Kidney epithelial cell (primary cell): ENCODE measurements around the gene SLCO3A1. TPM values are rescaled to one million over a fixed set of nuclear protein-coding genes. Genes with fewer than 3 reads are reported as not detected.

Source experiments
- DNase-seq: peaks from one replicate; pipeline ENCODE4 v3.0.0-alpha.2; 2010; ENCODE audit warnings: low read depth
- H3K27me3 ChIP-seq: 2 replicates; pipeline ENCODE4 v1.6.0; 2011; ENCODE audit warnings: low read length; ENCODE audit not compliant: control insufficient read depth, insufficient read depth
- H3K36me3 ChIP-seq: 2 replicates; pipeline ENCODE4 v1.5.1; 2011; ENCODE audit warnings: low read length; ENCODE audit not compliant: control insufficient read depth, insufficient read depth
- H3K4me3 ChIP-seq: 2 replicates; pipeline ENCODE4 v1.5.1; 2011; ENCODE audit warnings: low read depth, mild to moderate bottlenecking, control low read depth, low read length
- total RNA-seq: library from RNA; depleted of rRNA; stranded (reverse); fragments of >200 nt; gene quantifications from 2 replicates; pipeline ENCODE4 v1.2.3, GENCODE V29; 2015
- TF ChIP-seq, protein P1 (sequence below): IDR thresholded peaks from 2 replicates; pipeline ENCODE4 v1.5.1; 2011; ENCODE audit warnings: mild to moderate bottlenecking, moderate library complexity, low read length, control low read depth, inconsistent platforms; ENCODE audit not compliant: insufficient read depth, poor library complexity, severe bottlenecking

SLCO3A1 gene
- total RNA-seq, 1 donor from 2014 or later = 3.1 TPM

DNA sequence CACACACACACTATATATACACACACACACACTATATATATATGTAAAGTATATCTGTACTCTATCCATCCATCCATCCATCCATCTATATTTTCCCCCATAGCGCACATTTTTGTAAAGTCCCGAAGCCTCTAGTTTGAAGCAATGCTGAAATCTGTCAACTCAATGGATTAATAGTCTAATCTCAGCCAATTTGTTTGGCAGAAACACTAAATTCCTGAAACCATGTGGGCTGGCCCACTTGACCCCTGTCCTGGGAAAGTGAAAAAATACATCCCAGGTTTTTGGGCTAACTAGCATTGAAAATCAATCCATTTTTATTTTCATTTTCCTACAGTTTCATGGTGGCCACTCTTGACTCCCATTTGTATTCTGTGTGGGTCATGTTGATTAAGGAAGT, 166.7 kb downstream of the SLCO3A1 start:
- Histone ChIP-seq H3K4me3 (no peak overlapping the region), H3K27me3 (no peaks in the 10 kb centered on the region), H3K36me3 (no peaks in the 10 kb centered on the region)
- no peak for DNase-seq
- TF ChIP-seq, protein P1, sequence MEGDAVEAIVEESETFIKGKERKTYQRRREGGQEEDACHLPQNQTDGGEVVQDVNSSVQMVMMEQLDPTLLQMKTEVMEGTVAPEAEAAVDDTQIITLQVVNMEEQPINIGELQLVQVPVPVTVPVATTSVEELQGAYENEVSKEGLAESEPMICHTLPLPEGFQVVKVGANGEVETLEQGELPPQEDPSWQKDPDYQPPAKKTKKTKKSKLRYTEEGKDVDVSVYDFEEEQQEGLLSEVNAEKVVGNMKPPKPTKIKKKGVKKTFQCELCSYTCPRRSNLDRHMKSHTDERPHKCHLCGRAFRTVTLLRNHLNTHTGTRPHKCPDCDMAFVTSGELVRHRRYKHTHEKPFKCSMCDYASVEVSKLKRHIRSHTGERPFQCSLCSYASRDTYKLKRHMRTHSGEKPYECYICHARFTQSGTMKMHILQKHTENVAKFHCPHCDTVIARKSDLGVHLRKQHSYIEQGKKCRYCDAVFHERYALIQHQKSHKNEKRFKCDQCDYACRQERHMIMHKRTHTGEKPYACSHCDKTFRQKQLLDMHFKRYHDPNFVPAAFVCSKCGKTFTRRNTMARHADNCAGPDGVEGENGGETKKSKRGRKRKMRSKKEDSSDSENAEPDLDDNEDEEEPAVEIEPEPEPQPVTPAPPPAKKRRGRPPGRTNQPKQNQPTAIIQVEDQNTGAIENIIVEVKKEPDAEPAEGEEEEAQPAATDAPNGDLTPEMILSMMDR = no peak

DNA sequence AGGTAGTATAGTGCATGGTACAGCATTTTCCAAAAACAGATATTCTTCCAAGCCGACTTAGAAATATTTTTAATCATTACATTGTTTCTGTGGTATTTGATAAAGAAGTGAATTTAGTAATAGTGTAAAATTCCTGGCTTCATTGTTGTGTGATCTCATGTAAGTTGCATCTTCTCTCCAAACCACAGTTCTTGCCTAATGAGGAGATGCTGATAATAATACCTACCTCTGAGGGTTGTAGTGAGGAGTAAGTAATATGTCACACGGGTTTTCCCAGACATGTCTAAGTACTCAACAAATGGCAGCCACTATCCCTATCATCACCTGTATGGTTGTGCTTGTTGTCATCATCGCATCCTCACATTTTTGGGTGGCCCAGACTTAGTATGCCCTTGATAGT, 167.3 kb downstream of the SLCO3A1 start:
- Histone ChIP-seq H3K4me3 (no peak overlapping the region), H3K36me3 (no peaks in the 10 kb centered on the region), H3K27me3 (no peaks in the 10 kb centered on the region)
- no peak for DNase-seq
- TF ChIP-seq, protein P1 = no peak

DNA sequence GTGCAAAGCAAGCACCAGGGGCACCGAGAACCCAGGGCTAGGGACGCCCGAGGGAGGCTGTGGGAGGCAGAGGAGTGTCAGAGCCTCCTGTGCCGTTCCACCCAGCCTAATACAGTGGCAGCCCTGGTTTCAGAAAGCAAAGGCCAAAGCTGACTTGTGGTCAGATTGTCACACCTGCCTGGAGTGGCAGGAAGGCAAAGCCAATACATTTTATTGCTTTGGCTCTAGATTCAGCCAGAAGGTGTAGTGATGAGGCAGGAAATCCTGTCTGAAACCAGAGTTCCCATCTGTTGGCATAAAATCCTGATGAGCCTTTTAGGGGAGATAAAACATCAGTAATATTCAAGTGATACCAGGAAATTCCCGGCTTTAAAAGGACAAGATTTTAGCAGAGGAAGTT, 168.3 kb downstream of the SLCO3A1 start:
- TF ChIP-seq, protein P1 = no peak
- Histone ChIP-seq H3K4me3 (no peak overlapping the region), H3K36me3 (no peaks in the 10 kb centered on the region), H3K27me3 (no peaks in the 10 kb centered on the region)
- DNase-seq = no peak

DNA sequence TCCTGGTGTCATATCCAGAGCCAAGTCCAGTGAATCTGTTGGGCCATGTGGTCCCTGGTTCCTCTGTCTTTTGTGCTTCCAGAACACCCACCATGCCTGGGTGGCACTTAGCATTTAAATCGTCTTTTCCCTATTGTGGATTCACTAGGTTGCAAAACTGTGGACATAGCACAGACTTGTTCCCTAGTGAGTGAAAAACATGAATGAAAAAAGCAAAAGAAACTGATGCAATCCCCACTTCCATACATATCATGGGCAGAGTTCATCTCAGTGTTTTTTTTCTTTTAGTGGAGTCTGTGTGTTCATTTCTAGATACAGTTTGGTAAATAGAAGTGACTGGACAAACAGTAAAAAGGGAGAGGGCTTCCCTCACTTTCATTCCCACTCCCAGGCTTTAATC, 170.5 kb downstream of the SLCO3A1 start:
- Histone ChIP-seq H3K4me3 (no peak overlapping the region), H3K36me3 (no peaks in the 10 kb centered on the region), H3K27me3 (no peaks in the 10 kb centered on the region)
- no peak for DNase-seq
- TF ChIP-seq, protein P1 = no peak

DNA sequence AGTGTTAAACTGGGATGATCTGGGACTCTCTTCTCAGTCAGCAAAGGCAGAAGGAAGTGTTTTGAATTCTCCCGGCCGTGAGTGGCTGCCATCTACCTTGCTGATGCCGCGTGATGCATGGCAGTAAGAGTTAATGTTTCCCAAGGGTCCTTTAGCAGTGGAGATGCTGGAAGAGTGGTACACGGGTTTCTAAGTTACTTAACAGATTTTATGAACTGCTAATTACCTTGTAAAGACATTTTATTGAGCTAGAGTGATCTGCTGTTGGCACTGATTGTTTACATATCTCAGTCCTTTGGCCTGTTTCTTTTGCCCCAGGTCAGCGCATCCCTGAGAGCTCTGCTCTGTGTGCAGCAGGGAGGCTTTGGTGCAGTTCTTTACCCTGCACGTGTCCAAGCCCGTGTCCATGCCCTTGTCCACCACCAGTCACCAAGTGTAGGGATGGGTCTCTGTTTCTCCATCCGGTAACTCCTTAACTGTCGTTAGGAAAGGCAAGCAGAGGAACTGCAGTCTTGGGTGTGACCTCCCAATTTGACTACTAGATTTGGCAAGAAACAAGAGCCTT, 172.3 kb downstream of the SLCO3A1 start:
- H3K27me3 ChIP-seq = no peaks in the 10 kb centered on the region

DNA sequence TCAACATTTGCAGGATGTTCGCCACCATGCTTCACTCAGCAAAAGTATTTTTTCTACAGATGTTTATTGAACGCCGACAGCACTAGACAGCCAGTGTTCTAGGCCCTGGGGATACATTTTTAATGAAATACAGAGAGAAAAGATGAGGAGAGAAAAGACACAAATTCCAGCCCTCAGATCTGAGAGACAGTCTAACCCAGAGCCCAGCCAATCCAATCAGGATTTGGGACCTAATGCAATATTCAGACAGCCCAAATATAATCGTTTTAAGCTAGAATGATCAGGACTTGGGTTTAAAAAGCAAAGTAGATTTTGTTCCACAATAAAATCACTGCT, 174.8 kb downstream of the SLCO3A1 start:
- Histone ChIP-seq H3K4me3 (no peak overlapping the region), H3K27me3 (no peaks in the 10 kb centered on the region), H3K36me3 (no peaks in the 10 kb centered on the region)
- DNase-seq = no peak
- TF ChIP-seq, protein P1 = no peak

More for the DNA sequence above, 172.3 kb downstream of the SLCO3A1 start:
- no peak overlapping the region for H3K4me3 ChIP-seq
- no peak for DNase-seq
- TF ChIP-seq, protein P1 = no peak
- H3K36me3 ChIP-seq = no peaks in the 10 kb centered on the region
